HG02642 (cell line): ENCODE measurements around the gene SEZ6L2.
"Not testable (repeated sequence)": the region's sequence is repeated elsewhere in the genome, so short reads cannot be mapped to it uniquely, and the experiment has no call there.

Experiments
- ATAC-seq: cut with Tn5 transposase; IDR thresholded peaks from one replicate; pipeline ENCODE4 v1.9.1; 2021; ENCODE audit warnings: mild to moderate bottlenecking; ENCODE audit not compliant: unreplicated experiment, poor library complexity

The SEZ6L2 gene

DNA sequence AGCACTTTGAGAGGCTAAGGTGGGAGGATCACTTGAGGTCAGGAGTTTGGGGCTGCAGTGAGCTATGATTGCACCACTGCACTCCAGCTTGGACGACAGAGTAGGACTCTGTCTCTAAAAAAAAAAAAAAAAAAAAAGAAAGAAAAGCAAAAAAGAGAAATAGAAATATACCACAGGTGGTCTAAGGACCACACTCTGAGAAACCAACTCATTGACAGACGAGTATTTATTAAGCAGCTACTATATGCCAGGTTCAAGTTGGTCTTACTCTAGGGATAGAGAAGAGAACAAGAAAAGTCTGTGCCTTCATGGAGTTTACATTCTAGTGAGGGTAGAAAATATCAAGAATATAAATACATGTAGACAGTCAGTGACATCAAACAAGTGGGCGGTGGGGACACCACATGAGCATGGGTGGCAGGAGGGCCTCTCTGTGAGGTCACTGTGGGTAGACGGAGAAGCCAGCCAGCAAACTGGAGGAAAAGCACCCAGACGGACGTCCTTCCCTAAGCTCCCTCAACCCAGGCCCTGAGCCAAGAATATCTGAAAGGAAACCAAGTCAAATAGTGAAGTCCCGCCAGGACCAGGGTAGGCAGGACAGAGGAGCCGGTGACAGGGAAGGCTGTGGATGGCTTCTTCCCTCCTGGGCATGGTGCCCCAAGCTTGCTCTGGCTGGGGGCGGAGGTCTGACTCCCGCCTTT, 41.1 kb downstream of the SEZ6L2 start:
- no peak for ATAC-seq

DNA sequence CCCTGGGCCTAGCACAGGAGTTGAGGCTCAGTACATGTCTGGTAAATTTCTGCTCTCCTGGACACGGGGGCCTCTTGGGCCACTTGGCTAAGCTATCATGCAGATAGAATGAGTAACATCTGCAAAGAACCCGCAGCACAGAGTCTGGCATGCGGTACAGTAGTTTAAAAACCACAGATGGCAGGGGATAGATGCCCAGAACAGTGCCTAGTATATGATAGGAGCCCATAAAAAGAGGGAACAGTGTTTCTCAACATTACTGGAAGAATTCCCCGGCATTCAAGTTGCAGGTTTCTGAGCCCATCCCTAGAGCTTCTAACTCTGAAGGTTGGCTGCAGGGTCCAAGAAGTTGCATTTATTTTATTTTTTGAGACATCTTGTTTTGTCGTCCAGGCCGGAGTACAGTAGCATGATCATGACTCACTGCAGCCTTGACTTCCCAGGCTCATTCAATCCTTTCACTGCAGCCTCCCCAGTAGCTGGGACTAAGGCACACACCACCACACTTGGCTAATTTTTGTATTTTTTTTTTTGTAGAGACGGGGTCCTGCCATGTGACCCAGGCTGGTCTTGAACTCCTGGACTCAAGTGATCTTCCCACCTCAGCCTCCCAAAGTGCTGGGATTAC, 42.1 kb downstream of the SEZ6L2 start:
- ATAC-seq, result no peak

DNA sequence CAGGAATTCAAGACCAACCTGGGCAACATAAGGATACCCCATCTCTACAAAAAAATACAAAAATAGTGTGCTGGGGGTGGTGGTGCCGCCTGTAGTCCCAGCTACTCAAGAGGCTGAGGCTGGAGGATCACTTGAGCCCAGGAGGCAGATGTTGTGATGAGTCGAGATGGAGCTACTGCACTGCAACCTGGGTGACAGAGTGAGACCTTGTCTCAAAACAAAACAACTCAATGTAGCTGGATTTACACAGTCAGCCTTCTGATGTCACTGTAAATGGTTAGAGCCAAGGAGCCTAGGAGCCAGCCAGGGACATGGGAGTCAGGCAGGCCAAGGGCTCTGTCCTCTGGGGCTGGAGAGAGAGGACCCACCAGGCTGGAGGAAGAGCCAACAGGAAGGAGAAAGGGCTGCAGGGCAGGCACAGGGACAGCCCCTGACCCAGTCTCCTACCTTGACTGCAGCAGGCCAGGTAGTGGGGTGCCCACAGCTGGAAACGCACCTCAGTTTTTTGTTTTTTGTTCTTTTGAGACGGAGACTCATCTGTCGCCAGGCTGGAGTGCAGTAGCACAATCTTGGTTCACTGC, 44.7 kb downstream of the SEZ6L2 start:
- ATAC-seq, result no peak

GRCh38 chr16:29852654-29853053, 46.7 kb downstream of the SEZ6L2 start:
- ATAC-seq, result no peak

GRCh38 chr16:29850998-29851397, 48.4 kb downstream of the SEZ6L2 start:
- ATAC-seq, result no peak

DNA sequence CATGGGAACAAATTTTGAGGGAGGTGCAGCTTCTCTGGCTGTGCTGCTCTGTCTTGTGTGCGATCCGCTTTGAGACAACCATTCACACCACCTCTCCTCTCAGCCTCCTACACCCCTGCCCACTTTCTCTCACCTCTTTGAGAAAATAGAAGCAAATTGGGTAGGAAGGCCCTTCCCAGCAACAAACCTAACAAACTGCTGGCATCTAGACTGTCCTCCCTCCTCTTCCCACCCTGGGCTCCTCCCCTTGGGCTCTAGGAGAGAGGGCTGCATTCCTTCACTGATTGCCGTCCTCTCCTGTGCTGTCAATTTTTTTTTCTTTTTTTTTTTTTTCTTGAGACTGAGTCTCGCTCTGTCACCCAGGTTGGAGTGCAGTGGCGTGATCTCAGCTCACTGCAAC, 49.8 kb downstream of the SEZ6L2 start:
- no peak for ATAC-seq

DNA sequence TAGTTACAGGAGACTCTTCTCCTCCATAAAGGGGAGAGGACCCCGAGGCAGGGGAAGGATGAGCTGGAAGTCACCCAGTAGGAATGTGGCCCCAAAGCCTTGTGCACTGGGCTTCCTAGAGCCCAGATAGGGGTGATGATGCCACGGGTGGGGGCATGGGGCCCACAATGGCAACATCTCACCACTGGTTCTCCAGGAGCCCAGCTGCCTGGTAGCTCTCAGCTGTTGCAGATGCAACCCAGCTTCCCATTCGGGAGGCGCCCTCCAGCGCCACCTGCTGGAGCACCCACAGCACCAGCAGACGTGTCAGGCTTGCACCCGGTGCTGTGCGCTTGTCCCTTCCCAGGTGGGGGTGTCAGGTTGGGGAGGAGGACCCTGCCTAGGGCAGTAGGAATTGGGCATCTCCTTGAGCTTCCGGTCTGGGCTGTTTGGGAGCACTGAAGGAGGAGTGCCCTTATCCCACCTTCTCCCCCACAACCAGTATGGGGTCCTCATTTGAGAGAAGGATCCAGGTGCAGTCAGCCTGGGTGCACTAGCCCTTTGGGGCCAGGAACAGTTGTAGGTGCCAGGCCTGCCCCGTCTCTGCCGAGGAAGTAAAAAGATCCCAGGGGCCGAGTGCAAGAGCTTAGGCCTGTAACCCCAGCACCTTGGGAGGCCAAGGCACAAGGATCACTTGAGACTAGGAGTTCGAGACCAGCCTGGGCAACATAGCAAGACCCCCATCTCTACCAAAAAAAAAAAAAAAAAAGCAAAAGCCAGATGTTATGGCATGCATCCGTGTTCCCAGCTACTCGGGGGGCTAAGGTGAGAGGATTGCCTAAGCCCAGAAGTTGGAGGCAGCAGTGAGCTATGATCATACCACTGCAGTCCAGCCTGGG, 50.7 kb downstream of the SEZ6L2 start:
- ATAC-seq, result no peak

GRCh38 chr16:29845656-29846055, 53.7 kb downstream of the SEZ6L2 start:
- ATAC-seq, result no peak

GRCh38 chr16:29844575-29845331, 54.6 kb downstream of the SEZ6L2 start:
- ATAC-seq, result no peak

- no peak for ATAC-seq
Measured at GRCh38 chr16:29843931-29844330, 55.4 kb downstream of the SEZ6L2 start.

DNA sequence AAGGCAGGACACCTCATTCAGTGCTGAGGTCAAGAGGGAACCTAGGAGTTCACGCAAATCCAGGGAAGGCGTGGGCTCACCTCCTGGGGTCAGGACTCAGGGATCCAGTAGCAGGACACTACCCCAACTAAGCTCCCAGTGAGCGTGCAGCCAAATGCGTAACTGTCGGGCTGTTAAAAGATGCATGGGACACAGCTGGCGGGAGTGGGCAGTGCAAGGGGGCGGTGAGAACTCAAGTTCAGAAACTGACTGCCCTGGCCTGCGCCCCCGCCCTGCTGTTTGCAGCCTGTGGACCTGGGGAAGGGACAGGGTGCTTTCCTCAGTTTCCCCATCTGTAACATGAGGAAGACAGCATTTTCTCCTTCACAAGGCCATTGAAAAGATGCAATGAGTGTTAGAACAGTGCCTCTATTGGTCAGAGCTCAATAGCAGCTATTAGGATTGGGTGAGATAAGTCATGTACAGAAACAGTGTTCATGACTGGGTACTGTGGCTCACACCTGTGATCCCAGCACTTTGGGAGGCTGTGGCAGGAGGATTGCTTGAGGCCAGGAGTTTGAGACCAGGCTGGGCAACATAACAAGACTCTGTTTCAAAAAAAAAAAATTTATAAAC, 56.5 kb downstream of the SEZ6L2 start:
- no peak for ATAC-seq

DNA sequence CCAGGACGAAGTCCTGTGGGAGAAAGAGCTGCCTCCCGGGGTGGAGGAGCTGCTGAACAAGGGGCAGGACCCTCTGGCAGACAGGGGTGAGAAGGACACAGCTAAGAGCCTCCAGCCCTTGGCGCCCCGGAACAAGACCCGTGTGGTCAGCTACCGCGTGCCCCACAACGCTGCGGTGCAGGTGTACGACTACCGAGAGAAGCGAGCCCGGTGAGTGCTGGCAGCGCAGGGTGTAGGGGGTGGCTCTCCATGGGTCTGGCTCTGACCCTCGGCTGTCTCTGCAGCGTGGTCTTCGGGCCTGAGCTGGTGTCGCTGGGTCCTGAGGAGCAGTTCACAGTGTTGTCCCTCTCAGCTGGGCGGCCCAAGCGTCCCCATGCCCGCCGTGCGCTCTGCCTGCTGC, 57.7 kb downstream of the SEZ6L2 start:
- ATAC-seq, result no peak

DNA sequence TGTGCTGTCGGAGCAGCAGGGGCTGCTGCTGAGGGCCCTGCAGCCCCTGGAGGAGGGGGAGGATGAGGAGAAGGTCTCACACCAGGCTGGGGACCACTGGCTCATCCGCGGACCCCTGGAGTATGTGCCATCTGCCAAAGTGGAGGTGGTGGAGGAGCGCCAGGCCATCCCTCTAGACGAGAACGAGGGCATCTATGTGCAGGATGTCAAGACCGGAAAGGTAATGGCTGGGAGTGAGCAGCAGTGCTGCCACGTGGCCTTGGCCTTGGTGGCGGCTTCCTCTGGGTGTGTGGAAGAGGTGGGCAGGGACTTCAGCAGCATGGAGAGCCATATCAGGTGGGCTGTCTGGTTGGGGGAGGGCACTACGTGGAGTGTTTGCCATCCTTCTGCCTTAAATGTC, 59.1 kb downstream of the SEZ6L2 start:
- ATAC-seq, result no peak

DNA sequence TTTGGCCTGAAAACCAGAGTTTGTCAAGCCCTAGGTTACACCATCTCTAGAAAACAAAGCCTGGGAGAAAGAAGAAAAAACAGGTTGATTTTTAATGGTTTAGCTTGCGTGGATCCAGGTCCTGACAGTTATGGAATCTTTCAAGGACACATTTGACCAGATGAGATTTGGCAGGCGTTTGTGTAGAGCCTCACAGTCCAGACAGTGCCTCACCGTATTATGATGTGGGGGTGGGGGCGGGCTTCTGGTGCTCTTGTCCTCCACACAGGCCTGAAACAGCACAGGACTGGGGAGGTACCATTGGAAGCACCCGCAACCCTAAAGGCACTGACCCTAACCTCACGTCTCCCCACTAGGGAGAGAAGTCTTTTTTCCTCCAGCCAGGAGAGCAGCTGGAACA, 59.5 kb downstream of the SEZ6L2 start:
- no peak for ATAC-seq

DNA sequence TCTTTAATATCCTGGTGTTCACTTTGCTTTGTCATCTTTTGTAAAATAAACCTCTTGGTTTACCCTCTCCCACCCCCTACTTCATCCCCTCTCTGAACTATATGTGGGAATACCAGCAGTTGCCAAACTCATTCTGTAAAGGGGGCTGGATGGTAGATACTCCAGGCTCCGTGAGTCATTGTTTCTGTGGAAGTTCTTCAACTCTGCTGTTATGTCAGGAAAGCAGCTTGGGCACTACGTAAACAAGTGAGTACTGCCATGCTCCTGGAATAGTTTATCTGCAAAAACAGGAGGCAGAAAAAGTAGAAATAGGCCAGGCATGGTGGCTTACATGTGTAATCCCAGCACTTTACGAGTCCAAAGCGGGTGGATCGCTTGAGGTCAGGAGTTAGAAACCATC, 61.5 kb downstream of the SEZ6L2 start:
- ATAC-seq, result no peak

GRCh38 chr16:29836623-29837022, 62.7 kb downstream of the SEZ6L2 start:
- no peak for ATAC-seq

- no peak for ATAC-seq
Measured at GRCh38 chr16:29835926-29836325, 63.4 kb downstream of the SEZ6L2 start.

DNA sequence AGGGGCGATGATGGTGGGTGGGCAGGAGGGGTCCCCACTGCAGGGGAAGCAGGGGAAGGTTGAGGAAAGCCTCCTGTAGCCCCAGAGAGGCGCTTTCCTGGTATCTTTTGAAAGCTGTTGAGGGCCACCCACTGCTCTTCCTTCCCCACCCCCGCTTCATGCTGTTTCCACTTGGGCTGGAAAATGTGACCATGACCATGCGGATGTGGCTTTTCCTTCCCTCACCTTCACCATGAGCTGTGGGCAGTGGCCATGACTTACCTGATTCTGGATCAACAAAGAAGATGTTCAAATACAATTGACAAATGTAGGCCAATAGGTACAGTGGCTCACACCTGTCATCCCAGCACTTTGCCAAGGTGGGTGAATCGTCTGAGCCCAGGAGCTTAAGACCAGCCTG, 65.3 kb downstream of the SEZ6L2 start:
- no peak for ATAC-seq

- not testable (repeated sequence) for ATAC-seq
Measured at GRCh38 chr16:29833219-29833618, 66.1 kb downstream of the SEZ6L2 start.

DNA sequence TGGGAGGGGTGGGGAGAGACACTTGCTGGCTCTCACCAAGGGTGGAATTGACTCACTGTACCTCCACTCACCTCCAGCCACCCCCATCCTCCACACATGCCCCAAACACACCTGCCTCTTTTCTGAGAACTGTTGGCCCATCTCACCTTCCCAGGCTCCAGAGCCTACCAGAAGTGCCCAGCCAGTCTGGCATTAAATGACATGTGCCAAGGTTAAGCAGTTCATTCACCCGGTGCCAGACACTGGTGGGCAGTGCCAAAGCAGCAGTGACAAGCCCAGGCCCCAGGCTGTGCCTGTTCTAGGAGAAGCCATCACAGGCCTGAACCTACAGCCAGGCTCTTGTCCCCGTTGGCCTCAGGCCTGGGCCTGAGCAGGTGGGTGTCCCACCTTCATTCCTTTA, 67.9 kb downstream of the SEZ6L2 start:
- no peak for ATAC-seq
